Naive thymus-derived CD4-positive, alpha-beta T cell (primary cell): ENCODE data around the gene CTNNA3. TPM values are rescaled to one million over a fixed set of nuclear protein-coding genes. Genes with fewer than 3 reads are reported as not detected.
"Not testable (repeated sequence)": the region's sequence is repeated elsewhere in the genome, so short reads cannot be mapped to it uniquely, and the experiment has no call there.

ENCODE experiments used
- ATAC-seq: fragments of 150-1000 bp; cut with Tn5 transposase; 2 replicates; pipeline ENCODE4 v1.10.0; 2021; ENCODE audit warnings: mild to moderate bottlenecking, moderate library complexity
- CTCF ChIA-PET: fragments of 350-600 bp; sonication (Branson Sonifier 250); formaldehyde crosslinking; loops from one replicate; lab custom pipeline; 2021; ENCODE audit warnings: antibody characterized with exemption; lab: Charles Lee
- POLR2A ChIA-PET: fragments of 350-600 bp; sonication (Branson Sonifier 250); formaldehyde crosslinking; loops from one replicate; lab custom pipeline; 2021; ENCODE audit warnings: antibody characterized with exemption, inconsistent platforms; lab: Charles Lee
- DNase-seq, 9 donors: peaks; one replicate each; pipeline versions ENCODE4 v3.0.0 to v3.0.0-alpha.2; 2020 to 2022; ENCODE audit warnings: mixed read lengths in 1 of 9
- H3K27ac ChIP-seq: one replicate; pipeline ENCODE4 v1.7.0; 2013; ENCODE audit warnings: mild to moderate bottlenecking, low read depth, low read length, moderate library complexity
- H3K27me3 ChIP-seq, 2 donors: one replicate each; pipeline ENCODE4 v1.7.0; 2013; ENCODE audit warnings: low read length in 2 of 2, mild to moderate bottlenecking in 2 of 2, moderate library complexity in 2 of 2; ENCODE audit not compliant: control insufficient read depth in 2 of 2, insufficient read depth in 2 of 2
- H3K36me3 ChIP-seq, 3 experiments: 1 replicate in 2 of 3; 2 replicates in 1 of 3; pipeline ENCODE4 v1.7.0; 2013; ENCODE audit warnings: low read length in 3 of 3, mild to moderate bottlenecking in 3 of 3, moderate library complexity in 1 of 3; ENCODE audit not compliant: insufficient read depth in 3 of 3, control insufficient read depth in 2 of 3
- H3K4me1 ChIP-seq, 2 donors: one replicate each; pipeline ENCODE4 v1.7.0; 2013; ENCODE audit warnings: low read length in 2 of 2, mild to moderate bottlenecking in 2 of 2, moderate library complexity in 1 of 2; ENCODE audit not compliant: control insufficient read depth in 2 of 2, insufficient read depth in 2 of 2
- H3K4me3 ChIP-seq: 2 replicates; pipeline ENCODE4 v1.7.0; 2013; ENCODE audit warnings: mild to moderate bottlenecking, low read length
- H3K9me3 ChIP-seq, 3 experiments: 1 replicate in 2 of 3; 2 replicates in 1 of 3; pipeline ENCODE4 v1.7.0; 2013; ENCODE audit warnings: low read length in 3 of 3; ENCODE audit not compliant: control insufficient read depth in 2 of 3
- H3K27ac Mint-ChIP-seq, 9 donors: one replicate each; pipeline ENCODE4 v1.8.0; 2020 to 2022; ENCODE audit warnings: mixed read lengths in 9 of 9, mild to moderate bottlenecking in 8 of 9, moderate library complexity in 5 of 9, inconsistent platforms in 2 of 9
- H3K27me3 Mint-ChIP-seq, 5 donors: one replicate each; pipeline ENCODE4 v1.8.0; 2021 to 2022; ENCODE audit warnings: mixed read lengths in 5 of 5, mild to moderate bottlenecking in 1 of 5
- H3K36me3 Mint-ChIP-seq, 5 donors: one replicate each; pipeline ENCODE4 v1.8.0; 2020 to 2022; ENCODE audit warnings: mixed read lengths in 5 of 5, mild to moderate bottlenecking in 3 of 5, inconsistent platforms in 1 of 5
- H3K4me1 Mint-ChIP-seq, 7 donors: one replicate each; pipeline ENCODE4 v1.8.0; 2020 to 2022; ENCODE audit warnings: mixed read lengths in 7 of 7, mild to moderate bottlenecking in 3 of 7, inconsistent platforms in 1 of 7
- H3K4me3 Mint-ChIP-seq, 10 donors: one replicate each; pipeline ENCODE4 v1.8.0; 2020 to 2022; ENCODE audit warnings: mild to moderate bottlenecking in 10 of 10, mixed read lengths in 10 of 10, moderate library complexity in 6 of 10, inconsistent platforms in 2 of 10
- H3K9me3 Mint-ChIP-seq, 11 donors: one replicate each; pipeline ENCODE4 v1.8.0; 2020 to 2022; ENCODE audit warnings: mixed read lengths in 11 of 11, mild to moderate bottlenecking in 4 of 11, inconsistent platforms in 1 of 11, moderate library complexity in 1 of 11
- intact Hi-C, 2 donors: fragments of 100-400 bp; cut with micrococcal nuclease; formaldehyde crosslinking; loops; one replicate each; pipeline ENCODE4 v1.15.1; 2023
- polyA plus RNA-seq, 2 donors: library from polyadenylated mRNA; unstranded; fragments of 300-500 nt; fragmentation: Illumina TruSeq; gene quantifications; one replicate each; pipeline ENCODE4 v1.2.3, GENCODE V29; 2021
- total RNA-seq, 6 experiments: library from RNA in 5 of 6; stranded (reverse) in 5 of 6; gene quantifications; 1 replicate in 5 of 6; 2 replicates in 1 of 6; pipeline ENCODE4 v1.2.3 and lab custom pipeline; 2021 to 2026

The CTNNA3 gene
- total and polyA plus RNA-seq, 7 experiments from 2014 or later = 0.43 to 0.84 (median 0.71) TPM; not detected in 2

- CTCF ChIA-PET = no interaction called here
- Mint-ChIP-seq H3K4me1 (no peaks in the 10 kb centered on the region), H3K4me3 (no peak overlapping the region), H3K9me3 (peaks cover 0 to 10% (median 0%) of the 10 kb centered on the region in 11 donors), H3K36me3 (no peaks in the 10 kb centered on the region), H3K27ac (no peak overlapping the region), H3K27me3 (peaks cover 0 to 8% (median 4%) of the 10 kb centered on the region in 5 donors)
- Histone ChIP-seq H3K9me3 (no peaks in the 10 kb centered on the region), H3K36me3 (no peaks in the 10 kb centered on the region), H3K4me3 (no peak overlapping the region), H3K4me1 (no peaks in the 10 kb centered on the region), H3K27ac (no peak overlapping the region), H3K27me3 (no peaks in the 10 kb centered on the region)
- POLR2A ChIA-PET = no interaction called here
- intact Hi-C loops = no loop called here
- ATAC-seq = no peak
- DNase-seq = no peak
These were observed 146.6 kb downstream of the CTNNA3 start for GRCh38 chr10:67549390-67549789.

- POLR2A ChIA-PET = no interaction called here
- CTCF ChIA-PET = no interaction called here
- Mint-ChIP-seq H3K4me1 (peaks cover 0 to 13% (median 7%) of the 10 kb centered on the region in 7 donors), H3K27ac (no peak overlapping the region), H3K4me3 (no peak overlapping the region), H3K9me3 (no peaks in the 10 kb centered on the region), H3K27me3 (peaks cover 0 to 16% (median 4%) of the 10 kb centered on the region in 5 donors), H3K36me3 (no peaks in the 10 kb centered on the region)
- Histone ChIP-seq H3K27ac (no peak overlapping the region), H3K27me3 (no peaks in the 10 kb centered on the region), H3K4me1 (peaks cover 0 to 7% of the 10 kb centered on the region in 2 donors), H3K36me3 (no peaks in the 10 kb centered on the region), H3K9me3 (no peaks in the 10 kb centered on the region), H3K4me3 (no peak overlapping the region)
- no peak for DNase-seq
- ATAC-seq = no peak
- intact Hi-C loops = no loop called here
These were observed 154.6 kb downstream of the CTNNA3 start for GRCh38 chr10:67541411-67541810.

GRCh38 chr10:67539312-67539711 is 156.7 kb downstream of the CTNNA3 start:
- ATAC-seq = no peak
- ChIA-PET POLR2A (no interaction called here), CTCF (no interaction called here)
- peaks cover 0 to 9% of the 10 kb centered on the region in 2 donors for H3K4me1 ChIP-seq
- Mint-ChIP-seq H3K27me3 (peaks cover 0 to 22% (median 6%) of the 10 kb centered on the region in 5 donors), H3K36me3 (no peaks in the 10 kb centered on the region), H3K4me3 (no peak overlapping the region), H3K27ac (no peak overlapping the region), H3K4me1 (peaks cover 0 to 22% (median 18%) of the 10 kb centered on the region in 7 donors), H3K9me3 (no peaks in the 10 kb centered on the region)
- H3K27me3 ChIP-seq = no peaks in the 10 kb centered on the region
- no peak overlapping the region for H3K4me3 ChIP-seq
- H3K27ac ChIP-seq = no peak overlapping the region
- no peak for DNase-seq
- intact Hi-C loops = no loop called here
- H3K36me3 ChIP-seq = no peaks in the 10 kb centered on the region
- H3K9me3 ChIP-seq = no peaks in the 10 kb centered on the region

GRCh38 chr10:67537906-67538305 is 158.1 kb downstream of the CTNNA3 start:
- no peaks in the 10 kb centered on the region for H3K9me3 Mint-ChIP-seq
- H3K27me3 Mint-ChIP-seq = peaks cover 0 to 20% (median 6%) of the 10 kb centered on the region in 5 donors
- no peak overlapping the region for H3K4me3 Mint-ChIP-seq
- ATAC-seq = no peak
- ChIA-PET POLR2A (no interaction called here), CTCF (no interaction called here)
- Histone ChIP-seq H3K9me3 (no peaks in the 10 kb centered on the region), H3K4me1 (peaks cover 0 to 9% of the 10 kb centered on the region in 2 donors), H3K36me3 (no peaks in the 10 kb centered on the region), H3K27me3 (no peaks in the 10 kb centered on the region), H3K4me3 (no peak overlapping the region), H3K27ac (no peak overlapping the region)
- intact Hi-C loops = no loop called here
- no peak for DNase-seq
- H3K36me3 Mint-ChIP-seq = no peaks in the 10 kb centered on the region
- peaks cover 0 to 22% (median 18%) of the 10 kb centered on the region in 7 donors for H3K4me1 Mint-ChIP-seq
- H3K27ac Mint-ChIP-seq = no peak overlapping the region

GRCh38 chr10:67533376-67533775 is 162.6 kb downstream of the CTNNA3 start:
- H3K4me3 ChIP-seq = no peak overlapping the region
- Mint-ChIP-seq H3K27me3 (peaks cover 15 to 25% (median 23%) of the 10 kb centered on the region in 5 donors), H3K27ac (no peak overlapping the region), H3K4me1 (peaks cover 0 to 22% (median 18%) of the 10 kb centered on the region in 7 donors), H3K4me3 (no peak overlapping the region), H3K9me3 (peaks cover 0 to 11% (median 0%) of the 10 kb centered on the region in 11 donors), H3K36me3 (peaks cover 0 to 8% (median 0%) of the 10 kb centered on the region in 5 donors)
- H3K4me1 ChIP-seq = peaks cover 0 to 9% of the 10 kb centered on the region in 2 donors
- POLR2A ChIA-PET = no interaction called here
- H3K9me3 ChIP-seq = no peaks in the 10 kb centered on the region
- ATAC-seq = no peak
- no peaks in the 10 kb centered on the region for H3K27me3 ChIP-seq
- intact Hi-C loops = no loop called here
- no peaks in the 10 kb centered on the region for H3K36me3 ChIP-seq
- no peak for DNase-seq
- CTCF ChIA-PET = no interaction called here
- no peak overlapping the region for H3K27ac ChIP-seq

GRCh38 chr10:67530990-67531389 is 165.0 kb downstream of the CTNNA3 start:
- H3K27me3 ChIP-seq, POLR2A ChIA-PET, H3K27ac Mint-ChIP-seq, H3K4me3 ChIP-seq, H3K27ac ChIP-seq, H3K36me3 Mint-ChIP-seq, H3K4me3 Mint-ChIP-seq, H3K36me3 ChIP-seq, H3K4me1 ChIP-seq, H3K9me3 ChIP-seq, intact Hi-C loops, DNase-seq, ATAC-seq: not testable (repeated sequence)
- Mint-ChIP-seq H3K4me1 (peaks cover 0 to 13% (median 7%) of the 10 kb centered on the region in 7 donors), H3K9me3 (peaks cover 0 to 11% (median 0%) of the 10 kb centered on the region in 11 donors), H3K27me3 (peaks cover 15 to 28% (median 23%) of the 10 kb centered on the region in 5 donors)
- CTCF ChIA-PET = interaction anchor here (1.9 kb wide), 1 partner anchor 10 kb away, joined by 5 read pairs; no protein-coding TSS in a partner anchor

GRCh38 chr10:67527351-67527750 is 168.6 kb downstream of the CTNNA3 start:
- no peak overlapping the region for H3K27ac Mint-ChIP-seq
- H3K36me3 Mint-ChIP-seq = peaks cover 0 to 8% (median 0%) of the 10 kb centered on the region in 5 donors
- H3K4me3 Mint-ChIP-seq = no peak overlapping the region
- DNase-seq (no peak), ATAC-seq (no peak)
- ChIA-PET POLR2A (no interaction called here), CTCF (interaction anchor here (1.0 kb wide), 1 partner anchor 9 kb away, joined by 4 read pairs; no protein-coding TSS in a partner anchor)
- Histone ChIP-seq H3K9me3 (no peaks in the 10 kb centered on the region), H3K4me3 (no peak overlapping the region), H3K4me1 (no peaks in the 10 kb centered on the region), H3K27me3 (no peaks in the 10 kb centered on the region), H3K36me3 (no peaks in the 10 kb centered on the region), H3K27ac (no peak overlapping the region)
- peaks cover 11 to 19% (median 15%) of the 10 kb centered on the region in 5 donors for H3K27me3 Mint-ChIP-seq
- H3K9me3 Mint-ChIP-seq = peaks cover 0 to 11% (median 0%) of the 10 kb centered on the region in 11 donors
- intact Hi-C loops = loop anchor here in 1 of 2 donors (10.0 kb wide), 2 partner anchors 223 to 593 kb away; no protein-coding TSS in a partner anchor
- peaks cover 0 to 3% (median 0%) of the 10 kb centered on the region in 7 donors for H3K4me1 Mint-ChIP-seq
